Heart left ventricle (tissue), 16 donors: ENCODE data around the gene ACSS1. TPM values are rescaled to one million over a fixed set of nuclear protein-coding genes. Genes with fewer than 3 reads are reported as not detected.
A peak's percentile ranks its signal among the peaks of the same experiment; 100 is the strongest.

ENCODE experiments used
- ATAC-seq, 4 donors: fragments of 200-7000 bp; cut with Tn5 transposase; one replicate each; pipeline ENCODE4 v1.9.1; 2020 to 2022; ENCODE audit warnings: moderate library complexity in 4 of 4, mild to moderate bottlenecking in 3 of 4, moderate number of reproducible peaks in 1 of 4
- DNase-seq, 5 donors: peaks; one replicate each; pipeline ENCODE4 v3.0.0-alpha.2; 2020
- H3K27ac ChIP-seq, 12 donors: fragments of 200-600 bp; sonication (generic) in 4 of 12; one replicate each; pipeline versions ENCODE4 v1.5.0 to v1.8.0; 2016 to 2022; ENCODE audit warnings: mild to moderate bottlenecking in 2 of 12
- H3K27me3 ChIP-seq, 9 donors: fragments of 200-600 bp; sonication (generic) in 2 of 9; one replicate each; pipeline versions ENCODE4 v1.5.1 to v1.8.0; 2016 to 2022; ENCODE audit warnings: mild to moderate bottlenecking in 3 of 9
- H3K36me3 ChIP-seq, 9 donors: fragments of 200-600 bp; sonication (generic) in 2 of 9; one replicate each; pipeline versions ENCODE4 v1.5.0 to v1.8.0; 2018 to 2022; ENCODE audit warnings: mild to moderate bottlenecking in 2 of 9
- H3K4me1 ChIP-seq, 12 donors: fragments of 200-600 bp; sonication (generic) in 4 of 12; one replicate each; pipeline versions ENCODE4 v1.5.0 to v1.8.0; 2016 to 2022; ENCODE audit warnings: mild to moderate bottlenecking in 3 of 12
- H3K4me3 ChIP-seq, 12 donors: fragments of 200-600 bp; sonication (generic) in 4 of 12; one replicate each; pipeline versions ENCODE4 v1.5.0 to v1.8.0; 2017 to 2022; ENCODE audit warnings: mild to moderate bottlenecking in 9 of 12, moderate library complexity in 4 of 12
- H3K9me3 ChIP-seq, 12 donors: fragments of 200-600 bp; sonication (generic) in 4 of 12; one replicate each; pipeline versions ENCODE4 v1.5.0 to v1.8.0; 2016 to 2022; ENCODE audit warnings: mild to moderate bottlenecking in 1 of 12
- POLR2A ChIP-seq, 2 donors: fragments of 450-650 bp; IDR thresholded peaks; one replicate each; pipeline ENCODE4 v1.6.1; 2017; ENCODE audit warnings: antibody characterized with exemption in 2 of 2, mild to moderate bottlenecking in 2 of 2, moderate library complexity in 2 of 2
- WGBS, 4 donors: extraction: QIAGEN DNeasy Blood & Tissue Kit in 2 of 4; methylation state at CpG; one replicate each; pipeline versions ENCODE4 v1.1.5 to v1.1.7; 2013 to 2018; 5-methylcytosine and 5-hydroxymethylcytosine counted together
- intact Hi-C, 10 donors: fragments of 100-400 bp; cut with DNase I; formaldehyde crosslinking; loops; one replicate each; pipeline versions ENCODE4 v1.11.1 to v1.14.2; 2022
- polyA plus RNA-seq, 2 donors: library from polyadenylated mRNA; stranded (reverse); fragments of 200-250 nt; gene quantifications; one replicate each; pipeline ENCODE4 v1.2.3, GENCODE V29; 2013
- total RNA-seq, 9 donors: library from RNA; depleted of rRNA in 2 of 9; stranded (reverse); fragments of >200 nt in 2 of 9; fragmentation: NEBNext Ultra II Directional in 3 of 9; extraction: Animal tissue kit (Norgen Biotek cat#: 25700) in 3 of 9; gene quantifications; one replicate each; pipeline versions ENCODE4 v1.1.0 to v1.2.4, GENCODE V29; 2016 to 2023
- TF ChIP-seq, protein P1 (sequence below), 12 donors: fragments of 200-600 bp; sonication (generic) in 4 of 12; IDR thresholded peaks; one replicate each; pipeline versions ENCODE4 v1.5.0 to v1.8.0; 2018 to 2022; ENCODE audit warnings: antibody characterized with exemption in 12 of 12, mild to moderate bottlenecking in 5 of 12
- donor health status: ischemic (EF 13 %, LVEDD 7.1; RV severe dilation, severe dysfunction).
- donor health status: healthy with polysubstance abuse.
- donor health status: DM: no; HTN: yes; CAD: no.
- donor health status: DM: no; HTN: no; CAD: no.
- donor health status: ischemic (EF 25% LVEDD 6.9; RV normal size, moderate dysfunction).
- donor health status: ischemic (EF 25% LVEDD 5.7; RV mildly dilated, moderate dysfunction).
- donor health status: healthy.
- donor health status: DM: yes; HTN: yes; CAD: no.
- donor health status: ischemic (EF 35%, LVEDD 5.7; RV mildly dilated, moderate dysfunction).
- donor health status: nonischemic (EF 11% LVEDD 7.7; RV severe dilation, severe dysfunction).
- donor health status: DM: yes; HTN: yes; CAD: no.
- donor health status: PGD.
- donor health status: ischemic (EF 29% LVEDD 5.4; RV normal size, mild dysfunction).
- donor health status: nonischemic (EF 23%, LVEDD 6.1; RV moderate dilation, normal function).

The ACSS1 gene
- total and polyA plus RNA-seq, 11 donors: 43.5 to 177 (median 81.4) TPM

DNA sequence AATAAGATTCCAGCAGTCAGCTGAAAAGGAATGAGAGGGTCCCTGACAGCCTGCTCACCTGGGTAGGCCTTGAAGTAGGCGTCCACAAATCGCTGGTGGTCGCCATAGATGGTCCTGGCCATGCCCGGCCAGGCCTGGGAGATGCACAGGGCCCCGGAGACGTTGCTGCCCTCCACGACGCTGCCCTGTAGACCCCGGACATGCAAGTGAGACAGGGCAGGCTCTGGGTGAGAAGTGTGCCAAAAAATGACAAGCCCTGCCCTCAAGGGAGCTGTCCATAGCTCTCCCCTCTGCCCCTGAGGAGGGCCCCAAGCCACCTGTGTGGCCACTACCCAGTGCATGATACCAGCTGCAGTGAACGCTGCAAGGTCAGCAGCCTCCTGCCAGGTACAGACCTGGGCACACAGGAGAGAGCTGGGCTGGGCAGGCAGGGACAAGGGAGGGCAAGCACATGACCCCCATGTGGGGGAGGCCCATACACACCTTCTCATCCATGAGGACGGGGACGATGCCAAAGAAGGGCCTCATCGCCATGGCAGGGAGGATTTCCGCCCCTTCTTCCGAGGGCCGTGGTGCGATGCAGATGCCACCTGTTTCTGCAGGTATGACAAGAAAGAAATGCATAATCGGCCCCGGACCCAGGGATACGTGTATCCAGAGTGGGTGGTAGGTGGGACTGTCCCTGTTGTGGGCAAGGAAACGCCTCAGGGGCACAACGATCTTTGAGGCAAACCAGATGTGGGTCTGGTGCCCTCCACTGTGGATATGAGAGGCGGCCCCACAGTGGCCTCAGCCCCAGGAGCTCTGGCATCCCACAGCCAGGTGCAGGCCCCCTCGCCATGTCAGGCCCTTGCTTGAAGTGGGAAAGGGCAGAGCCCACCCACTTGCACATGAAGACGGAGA, 44.2 kb downstream of the ACSS1 start:
- H3K36me3 ChIP-seq: peaks cover 0 to 98% (median 89%) of the 10 kb centered on the region in 9 donors

DNA sequence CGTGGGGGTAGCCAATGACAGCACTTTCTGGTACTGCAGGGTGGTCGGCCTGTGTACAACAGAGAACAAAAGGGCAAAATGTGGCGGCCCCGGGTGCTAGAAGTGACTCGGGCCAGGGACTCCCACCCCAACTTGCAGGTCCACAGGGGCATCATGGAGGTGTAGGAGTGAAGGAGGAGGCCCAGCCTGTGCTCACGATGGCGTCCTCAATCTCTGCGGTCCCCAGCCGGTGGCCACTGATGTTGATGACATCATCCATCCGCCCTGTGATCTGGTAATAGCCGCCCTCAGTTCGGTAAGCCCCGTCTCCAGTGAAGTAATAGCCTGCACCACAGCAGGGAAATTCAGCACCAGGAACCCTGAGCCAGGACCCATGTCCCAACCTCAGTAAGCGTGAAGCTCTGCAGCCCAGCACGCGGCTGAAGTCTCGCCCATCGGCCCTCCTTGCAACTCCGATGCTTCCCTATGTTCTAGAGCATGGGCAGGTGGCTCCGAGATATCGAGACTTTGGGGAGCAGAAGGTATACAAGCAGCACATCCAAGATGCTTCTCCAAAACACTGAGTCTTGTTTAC, 45.2 kb downstream of the ACSS1 start:
- TF ChIP-seq POLR2A (IDR thresholded peaks at IDR 0.05): no peak
- TF ChIP-seq, protein P1, sequence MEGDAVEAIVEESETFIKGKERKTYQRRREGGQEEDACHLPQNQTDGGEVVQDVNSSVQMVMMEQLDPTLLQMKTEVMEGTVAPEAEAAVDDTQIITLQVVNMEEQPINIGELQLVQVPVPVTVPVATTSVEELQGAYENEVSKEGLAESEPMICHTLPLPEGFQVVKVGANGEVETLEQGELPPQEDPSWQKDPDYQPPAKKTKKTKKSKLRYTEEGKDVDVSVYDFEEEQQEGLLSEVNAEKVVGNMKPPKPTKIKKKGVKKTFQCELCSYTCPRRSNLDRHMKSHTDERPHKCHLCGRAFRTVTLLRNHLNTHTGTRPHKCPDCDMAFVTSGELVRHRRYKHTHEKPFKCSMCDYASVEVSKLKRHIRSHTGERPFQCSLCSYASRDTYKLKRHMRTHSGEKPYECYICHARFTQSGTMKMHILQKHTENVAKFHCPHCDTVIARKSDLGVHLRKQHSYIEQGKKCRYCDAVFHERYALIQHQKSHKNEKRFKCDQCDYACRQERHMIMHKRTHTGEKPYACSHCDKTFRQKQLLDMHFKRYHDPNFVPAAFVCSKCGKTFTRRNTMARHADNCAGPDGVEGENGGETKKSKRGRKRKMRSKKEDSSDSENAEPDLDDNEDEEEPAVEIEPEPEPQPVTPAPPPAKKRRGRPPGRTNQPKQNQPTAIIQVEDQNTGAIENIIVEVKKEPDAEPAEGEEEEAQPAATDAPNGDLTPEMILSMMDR (IDR thresholded peaks at IDR 0.05): no peak
- DNase-seq (peak in 2 of 5 donors; percentile 9 to 15), ATAC-seq (no peak)
- Histone ChIP-seq H3K9me3 (no peaks in the 10 kb centered on the region), H3K27ac (peak overlapping the region in 1 of 12 donors; percentile 70), H3K36me3 (peaks cover 0 to 100% (median 89%) of the 10 kb centered on the region in 9 donors), H3K4me1 (peaks cover 0 to 41% (median 7%) of the 10 kb centered on the region in 12 donors), H3K4me3 (no peak overlapping the region), H3K27me3 (no peaks in the 10 kb centered on the region)
- intact Hi-C loops: loop anchor here in 1 of 10 donors (10.0 kb wide), 1 partner anchor 48 kb away; no protein-coding TSS in a partner anchor
- WGBS, 4 donors: 91 to 94% (median 93%) methylated on average over 21 of the region's 21 CpGs

More for the DNA sequence above, 44.2 kb downstream of the ACSS1 start:
- Histone ChIP-seq H3K4me1 (peaks cover 0 to 42% (median 7%) of the 10 kb centered on the region in 12 donors), H3K9me3 (no peaks in the 10 kb centered on the region), H3K4me3 (no peak overlapping the region), H3K27ac (no peak overlapping the region), H3K27me3 (no peaks in the 10 kb centered on the region)
- intact Hi-C loops: loop anchor here in 1 of 10 donors (10.0 kb wide), 1 partner anchor 49 kb away; no protein-coding TSS in a partner anchor
- TF ChIP-seq, protein P1 (IDR thresholded peaks at IDR 0.05): no peak
- TF ChIP-seq POLR2A (IDR thresholded peaks at IDR 0.05): no peak
- ATAC-seq: no peak
- WGBS, 4 donors: 91 to 92% (median 91%) methylated on average over 24 to 25 of the region's 25 CpGs
- DNase-seq: peak in 2 of 5 donors; percentile 13 to 15

DNA sequence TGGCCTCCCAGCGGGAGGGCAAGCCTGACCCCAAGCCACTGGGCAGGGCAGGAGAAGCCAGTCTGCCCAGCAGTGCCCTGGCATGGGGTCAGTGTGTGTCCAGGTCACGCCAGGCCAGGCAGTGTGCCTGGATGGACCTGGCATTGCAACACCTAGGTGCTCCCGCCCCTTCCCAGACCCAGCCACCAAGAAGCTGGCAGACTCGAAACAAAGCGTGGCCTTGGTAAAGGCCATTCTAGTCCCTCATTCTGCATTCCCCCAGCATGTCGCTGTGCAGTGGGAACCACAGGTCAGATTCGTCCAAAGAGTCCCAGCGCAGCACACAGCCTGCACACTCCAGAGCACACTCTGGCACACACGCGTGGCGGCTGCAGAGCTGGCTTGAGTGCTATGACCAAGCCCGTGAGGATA, 46.1 kb downstream of the ACSS1 start:
- peaks cover 0 to 100% (median 92%) of the 10 kb centered on the region in 9 donors for H3K36me3 ChIP-seq
- H3K9me3 ChIP-seq: no peaks in the 10 kb centered on the region
- H3K27ac ChIP-seq: peak overlapping the region in 1 of 12 donors; percentile 70
- no peaks in the 10 kb centered on the region for H3K27me3 ChIP-seq
- no peak overlapping the region for H3K4me3 ChIP-seq
- DNase-seq (peak in 2 of 5 donors; percentile 13 to 21), ATAC-seq (peak in 3 of 4 donors; percentile 8 to 36 (median 10))
- peaks cover 0 to 42% (median 7%) of the 10 kb centered on the region in 12 donors for H3K4me1 ChIP-seq
- TF ChIP-seq POLR2A (IDR thresholded peaks at IDR 0.05): no peak
- TF ChIP-seq, protein P1 (IDR thresholded peaks at IDR 0.05): no peak
- 85 to 94% (median 90%) methylated on average over 11 to 12 of the region's 12 CpGs for whole genome bisulfite sequencing, 4 donors
- intact Hi-C loops: loop anchor here in 1 of 10 donors (10.0 kb wide), 1 partner anchor 47 kb away; no protein-coding TSS in a partner anchor
